ENCODE measurements around the gene NOTCH1. TPM values are rescaled to one million over a fixed set of nuclear protein-coding genes. Genes with fewer than 3 reads are reported as not detected.

NOTCH1 gene
- total RNA-seq, result 29.7 TPM
- long read RNA-seq, partial matches to known transcripts, result 3 of 13 reads
- long read RNA-seq, other reads (novel, unspliced or antisense), result 10 of 13 reads

DNA sequence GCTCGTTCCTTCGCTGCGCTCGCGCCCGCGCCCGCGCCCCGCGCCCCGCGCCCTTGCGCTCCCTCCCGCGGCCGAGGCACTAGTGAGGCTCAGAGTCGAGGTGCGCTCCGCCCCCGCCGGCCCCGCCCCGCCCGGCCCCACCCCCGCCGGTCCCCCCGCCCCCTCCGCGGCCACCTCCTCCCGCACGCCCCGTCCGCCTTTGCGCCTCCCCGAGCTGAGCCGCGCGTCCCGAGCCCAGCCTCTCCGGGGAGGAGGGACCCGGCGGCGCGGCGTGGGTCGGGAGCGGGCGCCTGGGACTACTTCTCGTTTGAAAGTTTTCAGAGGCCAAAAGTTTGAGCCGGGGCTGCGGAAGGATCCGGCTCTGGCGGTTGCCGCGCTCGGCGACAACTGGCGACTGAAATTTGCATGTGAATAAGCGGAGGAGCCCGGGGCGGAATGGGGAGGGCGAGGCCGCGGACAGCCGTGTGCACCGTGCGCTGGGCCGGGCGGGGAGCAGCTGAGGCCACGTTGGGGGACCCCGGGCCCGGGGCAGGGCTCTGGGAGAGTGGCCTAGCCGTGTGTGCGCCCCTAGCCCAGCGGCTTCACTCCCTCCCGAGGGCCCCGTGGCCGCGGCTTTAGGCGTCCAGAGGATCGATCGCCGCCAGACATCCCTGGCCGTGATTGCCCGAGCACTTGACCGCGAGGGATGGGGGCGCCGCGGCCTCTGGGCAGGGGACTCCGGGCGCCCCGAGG, at the start of gene NOTCH1:
Gene NOTCH1 (minus strand): TSS at position 84 of the 732 bp plus-strand sequence. CDS start 262 bp downstream, outside the sequence.
- intact Hi-C loops (cut with DNase I), result loop anchor here (2.0 to 5.0 kb wide), 3 partner anchors 19 to 71 kb away; no protein-coding TSS in a partner anchor
- DNase-seq (ENCODE audit: low spot score), result peak; percentile 98

DNA sequence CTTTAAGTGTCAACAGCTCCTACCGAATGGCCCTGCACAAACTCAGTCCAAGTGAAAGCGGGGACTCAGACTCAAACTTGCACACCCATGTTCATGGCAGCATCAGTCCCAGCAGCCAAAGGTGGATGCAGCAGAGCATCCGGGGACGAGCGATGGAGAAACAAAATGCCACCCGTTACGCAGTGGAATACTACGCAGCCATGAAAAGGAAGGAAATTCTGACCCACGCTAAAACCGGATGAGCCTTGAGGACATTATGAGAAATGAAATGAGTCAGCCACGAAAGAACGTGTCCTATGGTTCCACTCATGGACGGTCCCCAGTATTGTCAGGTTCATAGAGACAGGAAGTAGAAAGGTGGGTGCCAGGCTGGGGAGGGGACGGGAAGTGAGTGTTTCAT, 48.6 kb upstream of the NOTCH1 start:
- intact Hi-C loops (cut with DNase I), result no loop called here
- DNase-seq (ENCODE audit: low spot score), result no peak

DNA sequence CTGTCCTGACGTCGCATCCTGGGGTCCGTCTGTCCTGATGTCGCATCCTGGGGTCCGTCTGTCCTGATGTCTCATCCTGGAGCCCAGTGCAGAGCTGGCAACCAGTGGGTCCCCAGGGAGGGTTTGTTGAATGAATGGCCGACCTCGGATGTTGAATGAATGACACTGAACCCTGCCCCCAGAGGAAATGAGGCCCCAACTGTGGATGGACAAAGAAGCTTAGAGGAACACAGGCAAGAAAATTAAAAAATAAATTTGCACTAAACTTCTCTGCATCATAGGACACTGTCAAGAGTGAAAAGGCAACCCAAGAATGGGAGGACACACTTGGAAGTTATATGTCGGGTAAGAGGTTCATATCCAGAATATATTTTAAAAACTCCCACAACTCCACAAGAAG, 47.7 kb upstream of the NOTCH1 start:
- no peak for DNase-seq (ENCODE audit: low spot score)
- intact Hi-C loops (cut with DNase I), result no loop called here

DNA sequence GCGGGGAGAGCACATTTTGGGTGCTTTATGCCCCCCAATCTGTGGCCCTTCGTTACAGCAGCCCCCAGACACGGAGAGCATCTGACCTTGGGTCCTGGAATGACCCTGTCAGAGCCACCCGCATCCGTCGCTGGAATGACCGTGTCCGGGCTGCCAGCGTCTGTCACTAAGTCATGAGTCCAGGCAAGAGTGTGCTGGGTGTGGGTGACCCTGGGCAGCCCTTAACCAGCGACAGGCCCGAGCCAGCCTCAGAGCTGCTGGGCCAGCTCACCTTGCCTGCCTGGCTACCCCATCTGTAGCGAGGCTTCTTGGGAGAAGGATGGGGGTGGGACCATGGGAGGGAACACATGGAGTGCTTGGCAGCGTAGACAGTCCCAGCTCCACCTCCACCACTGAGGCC, 46.8 kb upstream of the NOTCH1 start:
- DNase-seq (ENCODE audit: low spot score), result no peak
- intact Hi-C loops (cut with DNase I), result no loop called here

DNA sequence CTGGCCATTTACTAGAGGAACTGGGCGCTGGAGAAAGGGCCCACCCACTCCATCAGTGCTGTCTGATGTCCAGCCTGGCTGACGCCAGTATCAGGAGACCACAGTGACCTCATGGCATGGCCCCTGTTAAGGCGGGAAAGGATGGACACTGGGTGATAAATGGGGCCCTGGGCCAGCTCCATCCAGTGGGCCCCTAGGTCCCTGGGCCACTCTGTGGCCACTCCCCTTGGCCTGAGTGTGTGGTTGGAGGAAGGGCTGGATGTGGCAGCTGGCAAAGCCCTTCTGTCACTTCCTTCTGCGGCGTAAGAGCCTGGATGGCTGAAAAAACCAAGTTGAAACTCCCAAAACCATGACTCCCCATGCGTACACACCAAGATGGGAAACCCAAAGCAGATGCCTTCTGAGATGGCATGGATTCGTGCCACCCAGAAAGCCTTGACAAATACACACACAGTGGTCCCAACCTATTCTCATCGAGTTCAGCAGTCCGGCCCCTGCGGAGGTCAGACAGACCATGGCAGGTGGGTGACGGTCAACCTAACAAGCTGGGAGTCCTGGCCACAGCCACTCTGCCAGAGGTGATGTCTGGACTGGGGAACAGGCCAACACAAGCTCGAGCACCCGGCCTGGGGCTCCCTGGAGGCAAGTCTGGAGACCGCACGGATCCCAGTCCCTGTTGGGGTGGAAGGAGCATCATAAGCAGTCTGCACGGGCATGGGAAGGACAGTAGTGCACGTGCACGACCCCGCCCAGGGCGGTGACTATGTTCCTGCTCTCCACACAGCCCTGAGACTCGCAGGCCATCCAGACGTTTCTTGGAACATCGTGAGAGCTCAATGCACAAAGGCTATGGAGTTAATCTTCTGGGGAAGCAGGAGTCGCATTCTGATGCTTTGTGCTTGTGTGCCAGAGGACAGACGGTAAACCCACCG, 45.2 kb upstream of the NOTCH1 start:
- DNase-seq (ENCODE audit: low spot score), result no peak

DNA sequence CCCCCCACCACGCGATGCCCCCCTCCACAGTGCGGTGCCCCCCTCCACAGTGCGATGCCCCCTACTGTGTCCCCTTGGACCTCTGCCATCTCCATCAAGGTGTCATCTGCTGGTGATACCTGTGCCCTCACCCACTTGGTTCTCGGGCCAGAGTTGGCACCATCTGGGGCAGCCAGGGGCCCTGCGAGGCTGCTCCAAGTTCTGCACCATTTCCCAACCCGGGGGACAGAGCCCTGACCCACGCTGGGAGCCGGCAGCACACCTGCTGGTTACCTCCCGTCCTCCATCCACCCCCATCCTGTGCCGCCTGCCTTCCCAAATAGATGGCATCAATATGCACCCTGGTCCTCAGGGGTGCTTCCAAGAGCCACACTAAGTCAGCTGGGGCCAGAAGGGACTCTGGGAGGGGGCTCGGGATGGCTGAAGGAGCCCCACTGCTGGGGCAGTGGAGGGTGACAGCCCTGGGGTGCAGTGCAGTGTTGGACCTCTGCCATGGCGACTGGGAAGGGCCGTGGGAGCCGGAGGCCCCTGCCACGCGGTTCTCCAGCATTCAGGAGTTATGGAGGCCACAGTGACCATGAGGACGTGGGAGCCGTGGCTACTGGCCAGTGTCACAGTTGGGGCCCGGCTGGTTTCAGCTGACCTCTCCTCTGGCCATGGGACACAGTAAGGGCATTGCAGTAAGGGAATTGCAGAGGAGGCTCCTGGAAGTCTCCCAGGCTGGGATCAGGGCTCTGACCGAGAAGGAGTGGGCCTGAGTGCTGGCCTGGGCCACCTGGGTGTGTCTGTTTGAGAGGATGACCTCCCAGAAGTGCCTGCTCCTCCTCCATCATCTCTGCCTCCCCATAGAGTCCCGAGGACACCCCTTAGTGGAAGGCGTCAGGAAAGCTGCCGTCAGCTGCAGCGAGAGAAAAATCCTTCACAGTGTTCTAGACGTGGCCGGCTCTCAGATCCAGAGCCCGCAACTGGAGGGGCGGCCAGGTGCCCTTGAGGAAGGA, 44.2 kb upstream of the NOTCH1 start:
- intact Hi-C loops (cut with DNase I), result no loop called here
- DNase-seq (ENCODE audit: low spot score), result no peak

More for the DNA sequence above, 45.2 kb upstream of the NOTCH1 start:
- intact Hi-C loops (cut with DNase I), result no loop called here

DNA sequence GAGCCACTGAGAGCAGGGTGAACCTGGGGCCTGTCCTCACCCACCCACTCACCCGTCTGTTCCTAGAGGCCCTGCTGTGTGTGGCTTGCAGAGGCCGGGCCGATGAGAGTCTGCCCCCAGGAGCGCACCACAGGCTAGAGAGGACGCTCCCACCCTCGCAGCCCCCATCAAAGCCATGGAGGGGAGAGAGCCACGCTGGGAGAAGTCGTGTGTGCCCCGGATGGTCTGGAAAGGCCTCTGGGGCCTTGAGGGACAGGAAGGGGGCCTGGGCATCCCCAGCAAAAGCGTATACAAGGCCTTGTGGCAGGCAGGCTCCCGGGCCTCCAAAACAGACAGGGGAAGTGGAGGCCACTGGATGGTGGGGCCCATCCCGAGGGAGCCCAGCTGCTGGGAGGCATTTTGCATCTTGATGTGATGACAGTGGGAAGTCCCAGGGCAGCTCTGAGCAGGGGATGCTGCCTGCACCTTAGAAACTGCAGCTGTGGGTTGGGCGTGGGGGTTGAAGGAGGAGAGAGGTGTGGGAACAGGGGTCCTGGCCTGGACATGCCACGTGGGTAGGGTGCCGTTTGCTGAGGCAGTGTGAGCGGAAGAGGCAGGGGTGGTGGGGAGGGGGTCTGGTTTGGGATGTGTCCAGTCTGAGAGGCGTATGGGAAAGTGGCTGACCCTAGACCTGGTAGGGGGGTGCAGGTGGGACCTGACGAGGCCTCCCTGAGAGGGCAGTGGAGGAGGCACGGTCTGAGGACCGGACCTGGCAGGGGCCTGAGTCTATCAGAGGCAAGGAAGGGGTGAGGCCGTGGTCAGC, 43.0 kb upstream of the NOTCH1 start:
- DNase-seq (ENCODE audit: low spot score), result no peak
- intact Hi-C loops (cut with DNase I), result no loop called here

DNA sequence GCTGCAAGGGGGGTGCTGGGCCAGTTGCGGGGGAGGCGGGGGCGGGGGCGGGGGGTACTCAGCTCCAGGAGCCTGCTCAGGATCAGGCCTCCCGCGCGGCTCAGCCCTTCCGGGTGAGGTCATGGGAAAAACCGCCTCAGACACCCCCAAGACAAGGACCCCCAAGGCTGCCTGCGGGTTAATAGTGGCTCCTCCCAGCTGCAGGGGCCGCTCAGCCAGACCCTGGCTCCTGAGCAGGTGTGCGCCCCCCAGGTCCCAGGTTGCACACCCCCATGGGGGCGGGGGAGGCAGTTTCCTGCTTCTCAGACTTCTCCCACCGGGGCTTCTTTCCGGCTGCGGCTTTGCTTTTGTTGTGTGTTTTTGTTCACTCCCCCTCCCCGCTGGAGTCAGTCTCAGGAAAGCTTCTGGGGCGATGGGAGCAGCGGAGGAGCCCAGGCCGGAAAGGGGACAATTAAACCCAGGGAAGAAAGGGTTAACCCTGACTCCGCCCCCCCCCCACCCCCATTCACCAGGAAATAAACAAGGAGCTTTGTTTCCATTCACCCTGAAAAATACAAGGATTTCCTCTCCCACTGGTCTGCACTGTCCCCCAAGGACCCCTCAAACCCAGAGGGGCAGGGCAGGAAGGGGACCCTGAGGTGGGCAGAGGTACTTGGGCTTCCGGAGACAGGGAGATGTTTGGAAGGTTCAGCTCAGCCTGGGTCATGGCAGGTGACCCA, 42.3 kb upstream of the NOTCH1 start:
- no peak for DNase-seq (ENCODE audit: low spot score)
- intact Hi-C loops (cut with DNase I), result loop anchor here (2.0 kb wide), 1 partner anchor 23 kb away; no protein-coding TSS in a partner anchor

DNA sequence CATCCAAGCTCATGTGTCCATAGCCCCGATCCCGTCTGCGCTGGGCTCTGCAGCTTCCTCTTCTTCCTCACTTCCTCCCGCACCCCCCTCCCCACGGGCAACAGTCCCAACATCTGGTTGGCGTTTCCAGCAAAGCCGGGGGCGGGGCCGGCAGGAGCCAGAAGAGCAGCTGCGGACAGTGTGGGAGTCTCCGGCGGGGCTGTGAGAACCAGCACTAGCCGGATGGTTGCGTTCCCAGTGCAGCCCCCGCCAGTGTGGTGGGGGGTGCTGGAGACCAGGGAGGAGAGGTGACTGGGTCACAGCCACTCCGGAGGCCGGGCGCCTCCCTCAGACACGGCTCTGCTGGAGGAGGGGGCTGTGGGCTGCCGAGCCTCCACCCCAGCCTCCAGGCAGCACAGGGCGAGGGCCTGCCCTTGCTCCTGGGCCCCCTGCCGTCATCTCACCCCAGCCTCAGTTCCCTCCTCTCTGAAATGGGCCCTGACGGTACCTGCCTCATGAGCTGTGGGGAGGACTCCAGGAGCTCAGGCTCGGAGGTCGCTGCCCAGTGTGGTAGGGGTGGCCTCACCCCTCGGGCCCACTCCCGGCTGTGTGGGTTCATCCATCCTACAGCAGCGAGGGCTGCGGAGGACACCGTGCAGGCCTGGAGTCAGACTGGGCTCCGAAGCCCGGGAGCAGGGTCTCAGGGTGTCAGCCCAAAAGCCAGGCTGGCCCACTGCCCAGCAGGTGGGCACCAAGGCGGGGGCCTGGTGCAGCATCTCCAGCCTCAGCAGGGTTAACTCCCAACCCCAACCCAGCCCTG, 41.5 kb upstream of the NOTCH1 start:
- intact Hi-C loops (cut with DNase I), result loop anchor here (2.0 kb wide), 1 partner anchor 23 kb away; no protein-coding TSS in a partner anchor
- DNase-seq (ENCODE audit: low spot score), result peak; percentile 91

DNA sequence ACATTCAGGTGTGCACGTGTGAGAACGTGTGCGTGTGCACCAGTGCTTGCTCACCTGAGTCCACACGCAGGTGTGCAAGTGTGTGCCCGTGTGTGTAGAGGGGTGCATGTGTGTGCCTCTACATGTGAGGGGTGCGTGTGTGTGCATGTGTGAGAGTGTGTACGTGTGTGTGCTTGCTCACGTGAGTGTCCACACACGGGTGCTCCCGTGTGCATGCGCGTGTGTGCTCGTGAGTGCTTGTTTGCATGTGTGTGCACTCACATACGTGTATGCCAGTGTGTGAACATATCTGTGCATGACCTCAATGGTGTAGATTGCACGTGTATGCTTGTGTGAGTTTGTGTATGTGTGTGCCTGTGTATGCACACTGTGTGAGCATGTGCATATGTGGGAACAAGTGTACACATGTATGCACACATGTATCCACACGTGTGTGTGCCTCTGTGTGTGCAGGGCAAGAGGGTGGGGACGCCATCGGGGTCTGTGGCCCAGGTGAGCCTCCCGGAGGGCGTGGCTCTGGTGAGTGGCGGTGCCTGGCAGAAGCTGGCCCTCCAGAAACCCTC, 40.6 kb upstream of the NOTCH1 start:
- intact Hi-C loops (cut with DNase I), result loop anchor here (2.0 kb wide), 1 partner anchor 22 kb away; no protein-coding TSS in a partner anchor

DNA sequence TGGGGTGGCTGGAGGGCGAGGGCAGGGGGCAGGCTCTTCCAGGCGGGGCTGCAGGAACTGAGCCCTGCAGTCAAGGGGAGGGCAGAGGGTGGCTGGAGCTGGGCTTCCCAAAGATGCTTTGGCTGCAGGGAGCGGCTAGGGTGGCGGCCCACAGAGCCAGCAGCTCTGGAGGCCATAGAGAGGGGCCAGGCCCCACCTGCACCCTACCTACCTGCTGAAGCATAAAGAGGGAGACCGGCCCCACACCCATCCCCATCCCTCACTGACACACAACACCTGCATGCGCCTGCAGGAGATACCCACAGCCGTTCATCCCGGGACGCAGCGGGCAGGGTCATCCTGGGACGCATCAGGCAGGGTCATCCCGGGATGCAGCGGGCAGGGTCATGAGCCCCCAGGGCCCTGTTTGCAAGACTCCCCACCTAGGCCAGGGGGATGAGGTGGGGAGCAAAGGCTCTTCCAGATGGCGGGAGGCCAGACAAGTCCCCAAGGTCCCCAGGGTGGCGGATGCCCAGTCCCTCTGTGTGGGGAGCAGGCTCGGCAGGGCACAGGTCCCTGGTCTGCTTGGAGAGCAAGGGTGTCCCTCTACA, 39.8 kb upstream of the NOTCH1 start:
- intact Hi-C loops (cut with DNase I), result loop anchor here (2.0 kb wide), 1 partner anchor 21 kb away; no protein-coding TSS in a partner anchor
- DNase-seq (ENCODE audit: low spot score), result no peak

More for the DNA sequence above, 40.6 kb upstream of the NOTCH1 start:
- no peak for DNase-seq (ENCODE audit: low spot score)

DNA sequence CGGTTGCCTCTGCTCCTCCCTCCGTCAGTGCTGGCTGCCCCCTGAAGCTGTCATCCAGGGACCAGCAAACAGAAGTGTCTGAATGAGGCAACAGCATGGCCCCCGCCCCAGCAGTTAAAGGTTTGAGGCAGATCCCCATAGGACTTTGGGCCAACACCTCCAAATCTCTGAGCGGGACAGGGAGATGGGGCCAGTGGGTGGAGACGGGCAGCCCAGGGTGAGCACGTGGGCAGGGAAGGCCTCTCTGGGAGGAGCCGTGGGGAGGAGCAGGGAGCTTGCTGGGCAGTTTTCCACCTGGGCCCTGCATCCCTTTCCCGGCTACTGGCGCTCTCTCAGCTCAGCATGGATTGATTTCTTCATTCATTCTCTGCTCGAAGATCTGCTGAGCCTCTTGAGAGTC, 39.1 kb upstream of the NOTCH1 start:
- intact Hi-C loops (cut with DNase I), result no loop called here
- no peak for DNase-seq (ENCODE audit: low spot score)

DNA sequence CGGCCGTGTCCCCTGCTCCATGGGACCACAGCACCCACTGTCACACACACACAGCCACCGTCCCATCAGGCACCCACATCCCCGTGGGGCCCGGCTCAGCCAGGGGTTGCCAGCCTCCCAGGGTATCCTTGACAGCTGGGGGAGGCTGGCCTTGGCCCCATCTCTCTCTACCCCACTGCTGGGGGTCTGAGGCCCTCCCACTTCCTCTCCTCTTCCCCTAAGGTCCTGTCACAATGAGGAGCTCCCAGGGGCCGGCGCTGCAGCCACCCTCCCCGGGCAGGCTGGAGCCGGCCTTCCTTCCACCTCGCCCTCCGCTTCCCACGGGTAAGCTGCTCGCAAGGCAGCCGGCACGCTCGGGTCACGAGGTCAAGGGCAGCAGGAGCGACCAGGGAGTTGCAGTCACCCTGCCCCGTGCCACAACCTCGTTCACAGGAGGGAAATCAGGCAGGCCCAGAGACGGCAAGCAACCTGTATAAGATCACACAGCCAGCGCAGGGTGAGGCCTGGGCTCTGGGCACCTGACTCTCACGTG, 38.6 kb upstream of the NOTCH1 start:
- intact Hi-C loops (cut with DNase I), result no loop called here
- DNase-seq (ENCODE audit: low spot score), result no peak

DNA sequence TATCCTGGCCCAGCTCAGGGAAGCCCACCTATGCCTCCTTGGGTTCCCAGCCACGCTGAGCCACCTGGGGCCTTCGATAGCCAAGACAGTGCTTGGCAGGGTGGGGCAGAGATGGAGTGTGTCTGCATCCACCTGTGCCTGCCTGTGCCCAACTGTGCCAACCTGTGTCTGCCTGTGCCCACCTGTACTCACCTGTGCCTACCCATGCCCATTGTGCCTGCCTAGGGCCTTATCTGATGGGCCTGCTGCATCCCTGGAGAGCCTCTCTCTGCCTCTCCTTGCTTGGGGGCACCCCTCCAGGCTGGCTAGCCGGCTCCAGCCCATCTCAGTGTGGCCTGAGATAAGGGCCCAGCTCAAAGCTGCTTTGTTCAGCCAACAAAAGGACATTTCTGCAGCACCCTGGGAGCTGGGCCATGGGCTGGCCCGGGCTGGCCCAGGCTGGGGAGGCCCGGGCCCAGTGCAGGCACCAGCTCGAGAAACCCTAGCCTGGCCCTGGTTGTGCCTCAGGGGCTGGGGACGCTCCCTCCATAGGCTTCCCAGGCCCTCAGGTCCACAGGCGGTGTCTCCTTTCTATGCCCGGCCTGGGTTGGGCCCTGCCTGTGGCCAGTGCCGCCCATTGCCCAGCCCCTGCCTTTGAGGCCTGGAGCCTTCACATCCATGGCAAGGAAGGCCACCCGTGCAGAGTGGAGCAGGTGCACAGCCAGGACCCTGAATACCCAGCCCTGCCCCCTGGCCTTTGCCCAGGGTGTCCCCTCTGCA, 37.3 kb upstream of the NOTCH1 start:
- intact Hi-C loops (cut with DNase I), result no loop called here
- no peak for DNase-seq (ENCODE audit: low spot score)

Measured in cardiac septum (tissue), 1 donor.